ENCODE data around the gene METTL26.

DNA sequence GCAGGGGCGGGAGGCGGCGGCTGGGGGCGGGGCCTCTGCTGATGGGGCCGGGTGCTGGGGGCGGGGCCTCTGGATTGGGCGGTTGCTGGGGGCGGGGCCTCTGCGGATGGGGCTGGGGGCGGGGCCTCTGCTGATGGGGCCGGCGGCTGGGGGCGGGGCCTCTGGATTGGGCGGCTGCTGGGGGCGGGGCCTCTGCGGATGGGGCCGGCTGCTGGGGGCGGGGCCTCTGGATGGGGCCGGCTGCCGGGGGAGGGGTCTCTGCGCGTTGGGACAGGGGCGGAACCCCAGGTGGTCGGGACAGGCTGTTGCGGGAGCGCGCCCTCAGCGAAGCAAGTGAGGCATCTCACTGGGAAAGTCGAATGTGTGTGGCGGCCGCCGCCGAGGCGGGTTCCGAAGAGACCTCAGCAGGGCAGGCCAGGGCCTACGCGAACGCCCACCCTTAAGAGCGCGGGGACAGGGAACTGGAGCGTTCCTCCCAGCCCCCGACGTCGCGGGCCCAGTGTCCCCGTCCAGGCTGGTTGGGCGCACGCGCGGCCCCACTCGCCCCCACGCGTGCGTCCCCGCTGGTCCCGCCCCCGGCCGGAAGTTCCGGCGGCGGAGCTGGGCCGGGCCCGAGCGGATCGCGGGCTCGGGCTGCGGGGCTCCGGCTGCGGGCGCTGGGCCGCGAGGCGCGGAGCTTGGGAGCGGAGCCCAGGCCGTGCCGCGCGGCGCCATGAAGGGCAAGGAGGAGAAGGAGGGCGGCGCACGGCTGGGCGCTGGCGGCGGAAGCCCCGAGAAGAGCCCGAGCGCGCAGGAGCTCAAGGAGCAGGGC is 43.9 kb upstream of the METTL26 start, which contains the start of gene STUB1:
- TF ChIP-seq, protein P1, sequence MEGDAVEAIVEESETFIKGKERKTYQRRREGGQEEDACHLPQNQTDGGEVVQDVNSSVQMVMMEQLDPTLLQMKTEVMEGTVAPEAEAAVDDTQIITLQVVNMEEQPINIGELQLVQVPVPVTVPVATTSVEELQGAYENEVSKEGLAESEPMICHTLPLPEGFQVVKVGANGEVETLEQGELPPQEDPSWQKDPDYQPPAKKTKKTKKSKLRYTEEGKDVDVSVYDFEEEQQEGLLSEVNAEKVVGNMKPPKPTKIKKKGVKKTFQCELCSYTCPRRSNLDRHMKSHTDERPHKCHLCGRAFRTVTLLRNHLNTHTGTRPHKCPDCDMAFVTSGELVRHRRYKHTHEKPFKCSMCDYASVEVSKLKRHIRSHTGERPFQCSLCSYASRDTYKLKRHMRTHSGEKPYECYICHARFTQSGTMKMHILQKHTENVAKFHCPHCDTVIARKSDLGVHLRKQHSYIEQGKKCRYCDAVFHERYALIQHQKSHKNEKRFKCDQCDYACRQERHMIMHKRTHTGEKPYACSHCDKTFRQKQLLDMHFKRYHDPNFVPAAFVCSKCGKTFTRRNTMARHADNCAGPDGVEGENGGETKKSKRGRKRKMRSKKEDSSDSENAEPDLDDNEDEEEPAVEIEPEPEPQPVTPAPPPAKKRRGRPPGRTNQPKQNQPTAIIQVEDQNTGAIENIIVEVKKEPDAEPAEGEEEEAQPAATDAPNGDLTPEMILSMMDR (IDR thresholded peaks at IDR 0.05), result peak in 1 of 5 experiments; percentile 29
- peak; percentile 59 to 88 for TF ChIP-seq POLR2A (IDR thresholded peaks at IDR 0.05)
